Breast epithelium (tissue), 3 donors: ENCODE measurements around the gene ONECUT1.

Source experiments
- CTCF ChIP-seq, 3 donors: fragments of 450-650 bp; IDR thresholded peaks; one replicate each; pipeline ENCODE4 v1.5.1; 2016 to 2017; ENCODE audit warnings: antibody characterized with exemption in 3 of 3, mild to moderate bottlenecking in 3 of 3, moderate library complexity in 3 of 3
- POLR2A ChIP-seq: fragments of 450-650 bp; IDR thresholded peaks from one replicate; pipeline ENCODE4 v1.6.1; 2016; ENCODE audit warnings: antibody characterized with exemption, mild to moderate bottlenecking, moderate library complexity
- POLR2AphosphoS5 ChIP-seq, 3 donors: sonication (generic); formaldehyde crosslinking; IDR thresholded peaks; one replicate each; pipeline ENCODE4 v1.6.1; 2017; ENCODE audit warnings: antibody characterized with exemption in 3 of 3

GRCh38 chr15:52716536-52716935, 73.6 kb downstream of the ONECUT1 start:
- TF ChIP-seq CTCF (IDR thresholded peaks at IDR 0.05): no peak
- no peak for TF ChIP-seq POLR2AphosphoS5 (IDR thresholded peaks at IDR 0.05)
- no peak for TF ChIP-seq POLR2A
